ENCODE measurements around the gene SLC25A10. TPM values are rescaled to one million over a fixed set of nuclear protein-coding genes. Genes with fewer than 3 reads are reported as not detected.
A peak's percentile ranks its signal among the peaks of the same experiment; 100 is the strongest.

Gene SLC25A10
- total and polyA plus RNA-seq, 4 donors: 4.3 to 21.5 (median 17.0) TPM

DNA sequence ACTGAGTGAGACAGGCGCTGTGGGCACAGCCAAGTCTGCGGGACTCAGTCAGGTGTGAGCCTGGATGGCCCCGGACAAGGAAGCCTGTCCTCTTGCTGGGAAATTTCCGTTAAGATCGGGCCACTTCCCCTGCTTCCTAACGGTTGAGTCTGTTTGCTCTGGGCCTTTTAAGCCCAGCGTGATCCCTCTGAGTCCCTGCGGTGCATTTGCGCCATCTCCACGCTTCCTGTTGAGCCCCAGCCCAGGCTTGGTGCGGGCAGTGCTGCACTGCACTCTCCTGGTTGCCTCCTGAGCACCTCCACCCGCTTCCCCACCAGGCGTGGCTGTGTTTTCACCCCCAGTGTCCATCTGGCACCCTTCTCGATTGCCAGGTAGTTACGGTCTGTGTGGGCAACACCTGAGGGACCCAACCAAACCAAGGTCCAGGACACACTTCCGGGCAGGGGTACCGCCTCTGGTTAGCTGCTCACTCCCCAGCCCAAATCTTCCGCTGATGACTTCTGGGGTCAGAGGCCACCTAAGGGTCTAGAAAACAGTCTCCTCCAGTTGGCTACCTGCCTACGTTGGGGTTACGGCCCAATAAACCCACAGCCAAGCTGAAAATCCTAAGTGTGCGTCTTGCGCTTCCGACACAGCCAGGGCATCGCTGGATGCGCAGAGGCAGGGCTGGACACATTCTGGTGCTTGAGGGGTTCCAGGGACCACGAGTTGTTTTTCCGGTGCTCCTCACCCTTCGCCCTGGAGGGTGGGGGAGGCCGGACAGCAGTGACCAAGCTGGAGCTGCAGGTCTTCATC is 1.4 kb upstream of the SLC25A10 start:
- peaks cover 0 to 10% (median 9%) of the 10 kb centered on the region in 3 donors for H3K27me3 ChIP-seq (ENCODE audit: control insufficient read depth in 3 of 3, insufficient read depth in 3 of 3, low read length in 2 of 3)
- TF ChIP-seq, protein P1, sequence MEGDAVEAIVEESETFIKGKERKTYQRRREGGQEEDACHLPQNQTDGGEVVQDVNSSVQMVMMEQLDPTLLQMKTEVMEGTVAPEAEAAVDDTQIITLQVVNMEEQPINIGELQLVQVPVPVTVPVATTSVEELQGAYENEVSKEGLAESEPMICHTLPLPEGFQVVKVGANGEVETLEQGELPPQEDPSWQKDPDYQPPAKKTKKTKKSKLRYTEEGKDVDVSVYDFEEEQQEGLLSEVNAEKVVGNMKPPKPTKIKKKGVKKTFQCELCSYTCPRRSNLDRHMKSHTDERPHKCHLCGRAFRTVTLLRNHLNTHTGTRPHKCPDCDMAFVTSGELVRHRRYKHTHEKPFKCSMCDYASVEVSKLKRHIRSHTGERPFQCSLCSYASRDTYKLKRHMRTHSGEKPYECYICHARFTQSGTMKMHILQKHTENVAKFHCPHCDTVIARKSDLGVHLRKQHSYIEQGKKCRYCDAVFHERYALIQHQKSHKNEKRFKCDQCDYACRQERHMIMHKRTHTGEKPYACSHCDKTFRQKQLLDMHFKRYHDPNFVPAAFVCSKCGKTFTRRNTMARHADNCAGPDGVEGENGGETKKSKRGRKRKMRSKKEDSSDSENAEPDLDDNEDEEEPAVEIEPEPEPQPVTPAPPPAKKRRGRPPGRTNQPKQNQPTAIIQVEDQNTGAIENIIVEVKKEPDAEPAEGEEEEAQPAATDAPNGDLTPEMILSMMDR (IDR thresholded peaks at IDR 0.05; ENCODE audit: control extremely low read depth, extremely low read depth): no peak
- ATAC-seq (ENCODE audit: insufficient read depth, low FRiP score): no peak
- peaks cover 0 to 32% (median 8%) of the 10 kb centered on the region in 5 donors for H3K4me1 ChIP-seq (ENCODE audit: control insufficient read depth in 5 of 5, insufficient read depth in 5 of 5, low read length in 5 of 5)
- peak overlapping the region in 1 of 2 donors; percentile 15 for H3K27ac ChIP-seq (ENCODE audit: low read depth in 1 of 2, low read length in 1 of 2)
- H3K9me3 ChIP-seq (ENCODE audit: control insufficient read depth in 4 of 4, insufficient read depth in 3 of 4, low read length in 3 of 4): no peaks in the 10 kb centered on the region
- H3K4me3 ChIP-seq: no peak overlapping the region
- H3K36me3 ChIP-seq (ENCODE audit: control insufficient read depth in 4 of 4, insufficient read depth in 4 of 4, low read length in 4 of 4): peaks cover 0 to 16% (median under 1%) of the 10 kb centered on the region in 4 donors
- 5 to 16% methylated on average over 29 of the region's 29 CpGs for WGBS, 2 donors
- no peak for DNase-seq
- no peak overlapping the region for H3K9ac ChIP-seq (ENCODE audit: insufficient read depth in 1 of 2, low read length in 2 of 2)

DNA sequence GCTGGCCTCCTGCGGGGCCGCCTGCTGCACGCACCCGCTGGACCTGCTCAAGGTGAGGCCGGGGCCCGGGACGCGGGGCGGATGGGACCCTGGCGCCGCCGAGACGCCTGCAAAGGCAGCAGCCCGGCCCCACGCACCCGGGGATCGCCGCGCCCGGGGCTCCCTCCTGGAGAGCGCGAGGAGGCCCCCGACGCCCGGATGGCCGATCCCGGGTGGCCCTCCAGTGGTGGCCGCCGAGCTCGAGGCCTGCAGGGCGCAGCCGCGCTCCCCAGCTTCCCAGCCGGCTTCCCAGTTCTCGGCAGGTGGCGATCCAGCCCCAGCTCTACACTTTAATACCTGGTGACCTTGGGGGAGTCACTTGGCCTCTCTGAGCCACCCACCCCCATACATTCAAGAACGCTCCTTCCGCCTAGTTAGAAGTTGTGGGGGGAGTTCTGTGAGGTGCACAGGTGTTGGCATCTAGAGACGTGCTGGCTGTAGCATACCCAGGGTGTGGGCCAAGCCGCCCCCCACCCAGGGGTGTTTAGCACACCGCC is 452 bp downstream of the SLC25A10 start:
- peak overlapping the region; percentile 76 for H3K4me3 ChIP-seq
- no peak overlapping the region for H3K27ac ChIP-seq (ENCODE audit: low read depth in 1 of 2, low read length in 1 of 2)
- peaks cover 0 to 32% (median 8%) of the 10 kb centered on the region in 5 donors for H3K4me1 ChIP-seq (ENCODE audit: control insufficient read depth in 5 of 5, insufficient read depth in 5 of 5, low read length in 5 of 5)

DNA sequence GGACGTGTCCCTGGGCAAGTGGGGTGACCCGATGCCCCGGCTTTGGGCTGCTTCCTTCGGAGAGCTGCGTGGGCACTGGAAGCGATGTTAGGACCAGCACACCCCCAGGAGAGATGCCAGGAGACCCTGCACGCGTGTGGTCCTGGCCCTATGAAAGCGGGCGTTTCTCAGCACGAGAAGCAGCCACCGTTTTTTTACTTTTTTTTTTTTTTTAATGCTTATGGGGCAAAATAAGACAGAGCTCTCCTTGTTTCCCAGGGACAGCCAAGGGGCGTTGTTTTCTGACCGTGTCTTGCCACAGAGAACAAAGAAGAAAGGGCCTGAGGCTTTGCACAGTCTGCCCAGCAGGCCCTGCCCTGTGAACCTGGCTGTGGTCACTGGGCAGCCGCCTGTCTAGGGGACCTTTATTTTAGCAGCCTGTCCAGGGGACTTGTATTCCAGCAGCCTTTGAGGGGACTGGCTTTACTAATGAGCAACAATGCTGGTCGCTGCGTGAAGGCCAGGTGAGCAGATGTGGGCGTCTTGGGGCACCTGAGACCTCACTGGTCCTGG is 996 bp downstream of the SLC25A10 start:
- Histone ChIP-seq H3K4me3 (no peak overlapping the region), H3K4me1 (ENCODE audit: control insufficient read depth in 5 of 5, insufficient read depth in 5 of 5, low read length in 5 of 5) (peaks cover 0 to 32% (median 8%) of the 10 kb centered on the region in 5 donors), H3K36me3 (ENCODE audit: control insufficient read depth in 4 of 4, insufficient read depth in 4 of 4, low read length in 4 of 4) (peaks cover 0 to 2% (median 0%) of the 10 kb centered on the region in 4 donors), H3K9ac (ENCODE audit: insufficient read depth in 1 of 2, low read length in 2 of 2) (peak overlapping the region in 1 of 2 donors; percentile 32), H3K9me3 (ENCODE audit: control insufficient read depth in 4 of 4, insufficient read depth in 3 of 4, low read length in 3 of 4) (no peaks in the 10 kb centered on the region), H3K27ac (ENCODE audit: low read depth in 1 of 2, low read length in 1 of 2) (no peak overlapping the region), H3K27me3 (ENCODE audit: control insufficient read depth in 3 of 3, insufficient read depth in 3 of 3, low read length in 2 of 3) (peaks cover 0 to 10% (median 9%) of the 10 kb centered on the region in 3 donors)
- 43 to 63% methylated on average over 18 of the region's 18 CpGs for WGBS, 2 donors
- no peak for DNase-seq
- TF ChIP-seq, protein P1 (IDR thresholded peaks at IDR 0.05; ENCODE audit: control extremely low read depth, extremely low read depth): no peak
- no peak for ATAC-seq (ENCODE audit: insufficient read depth, low FRiP score)

More for the DNA sequence above, 452 bp downstream of the SLC25A10 start:
- no peaks in the 10 kb centered on the region for H3K9me3 ChIP-seq (ENCODE audit: control insufficient read depth in 4 of 4, insufficient read depth in 3 of 4, low read length in 3 of 4)
- ATAC-seq (ENCODE audit: insufficient read depth, low FRiP score) (peak; percentile 6), DNase-seq (peak in 1 of 3 donors; percentile 45)
- H3K9ac ChIP-seq (ENCODE audit: insufficient read depth in 1 of 2, low read length in 2 of 2): peak overlapping the region in 1 of 2 donors; percentile 32
- 4% methylated on average over 41 of the region's 41 CpGs for WGBS, 2 donors
- TF ChIP-seq, protein P1 (IDR thresholded peaks at IDR 0.05; ENCODE audit: control extremely low read depth, extremely low read depth): no peak
- peaks cover 0 to 7% (median 0%) of the 10 kb centered on the region in 4 donors for H3K36me3 ChIP-seq (ENCODE audit: control insufficient read depth in 4 of 4, insufficient read depth in 4 of 4, low read length in 4 of 4)
- H3K27me3 ChIP-seq (ENCODE audit: control insufficient read depth in 3 of 3, insufficient read depth in 3 of 3, low read length in 2 of 3): peaks cover 0 to 10% (median 9%) of the 10 kb centered on the region in 3 donors

Measured in lung (tissue), 12 donors.